Testis (tissue), 3 donors: Measurements from ENCODE around the gene NPHP4. TPM values are rescaled to one million over a fixed set of nuclear protein-coding genes. Genes with fewer than 3 reads are reported as not detected.
A peak's percentile ranks its signal among the peaks of the same experiment; 100 is the strongest.

Experiments used
- DNase-seq: peaks from one replicate; pipeline ENCODE4 v3.0.0-alpha.2; 2019
- H3K27ac ChIP-seq, 2 donors: fragments of 200-600 bp; sonication (generic); one replicate each; pipeline ENCODE4 v1.5.1; 2019
- H3K27me3 ChIP-seq: fragments of 200-600 bp; sonication (generic); one replicate; pipeline ENCODE4 v1.5.1; 2019
- H3K36me3 ChIP-seq: fragments of 200-600 bp; sonication (generic); one replicate; pipeline ENCODE4 v1.5.1; 2017; ENCODE audit warnings: low read depth; ENCODE audit errors: missing control alignments
- H3K4me1 ChIP-seq: fragments of 200-600 bp; sonication (generic); one replicate; pipeline ENCODE4 v1.5.1; 2019
- H3K4me3 ChIP-seq, 2 donors: fragments of 200-600 bp; sonication (generic); one replicate each; pipeline ENCODE4 v1.5.1; 2017 to 2019
- H3K9me3 ChIP-seq: fragments of 200-600 bp; sonication (generic); one replicate; pipeline ENCODE4 v1.5.1; 2017
- POLR2A ChIP-seq: fragments of 450-650 bp; IDR thresholded peaks from one replicate; pipeline ENCODE4 v1.6.1; 2017; ENCODE audit warnings: antibody characterized with exemption, mild to moderate bottlenecking, moderate library complexity
- WGBS, 2 donors: methylation state at CpG; one replicate each; pipeline ENCODE4 v1.1.5; 2018; 5-methylcytosine and 5-hydroxymethylcytosine counted together
- intact Hi-C: fragments of 100-400 bp; cut with DNase I; formaldehyde crosslinking; loops from one replicate; pipeline ENCODE4 v1.15.1; 2023; ENCODE audit warnings: low total_unique reads
- polyA plus RNA-seq: library from polyadenylated mRNA; stranded (reverse); fragments of 350-450 nt; fragmentation: Illumina TruSeq; extraction: RNeasy Lipid Tissue Mini Kit (QIAGEN cat#74804); gene quantifications from one replicate; pipeline ENCODE4 v1.2.3, GENCODE V29; 2014; ENCODE audit warnings: low read depth, low replicate concordance; ENCODE audit not compliant: insufficient read depth
- total RNA-seq, 2 donors: library from RNA; depleted of rRNA; stranded (reverse); fragments of >200 nt; gene quantifications; one replicate each; pipeline ENCODE4 v1.2.3, GENCODE V29; 2016
- TF ChIP-seq, protein P1 (sequence below), 3 experiments: fragments of 450-650 bp in 2 of 3; fragments of 200-600 bp in 1 of 3; sonication (generic) in 1 of 3; IDR thresholded peaks; one replicate each; pipeline ENCODE4 v1.5.1; 2016 to 2019; ENCODE audit warnings: antibody characterized with exemption in 3 of 3, mild to moderate bottlenecking in 2 of 3, moderate library complexity in 1 of 3

Gene NPHP4
- total and polyA plus RNA-seq, 3 donors from 2014 or later: 26.3 to 65.9 (median 49.4) TPM

DNA sequence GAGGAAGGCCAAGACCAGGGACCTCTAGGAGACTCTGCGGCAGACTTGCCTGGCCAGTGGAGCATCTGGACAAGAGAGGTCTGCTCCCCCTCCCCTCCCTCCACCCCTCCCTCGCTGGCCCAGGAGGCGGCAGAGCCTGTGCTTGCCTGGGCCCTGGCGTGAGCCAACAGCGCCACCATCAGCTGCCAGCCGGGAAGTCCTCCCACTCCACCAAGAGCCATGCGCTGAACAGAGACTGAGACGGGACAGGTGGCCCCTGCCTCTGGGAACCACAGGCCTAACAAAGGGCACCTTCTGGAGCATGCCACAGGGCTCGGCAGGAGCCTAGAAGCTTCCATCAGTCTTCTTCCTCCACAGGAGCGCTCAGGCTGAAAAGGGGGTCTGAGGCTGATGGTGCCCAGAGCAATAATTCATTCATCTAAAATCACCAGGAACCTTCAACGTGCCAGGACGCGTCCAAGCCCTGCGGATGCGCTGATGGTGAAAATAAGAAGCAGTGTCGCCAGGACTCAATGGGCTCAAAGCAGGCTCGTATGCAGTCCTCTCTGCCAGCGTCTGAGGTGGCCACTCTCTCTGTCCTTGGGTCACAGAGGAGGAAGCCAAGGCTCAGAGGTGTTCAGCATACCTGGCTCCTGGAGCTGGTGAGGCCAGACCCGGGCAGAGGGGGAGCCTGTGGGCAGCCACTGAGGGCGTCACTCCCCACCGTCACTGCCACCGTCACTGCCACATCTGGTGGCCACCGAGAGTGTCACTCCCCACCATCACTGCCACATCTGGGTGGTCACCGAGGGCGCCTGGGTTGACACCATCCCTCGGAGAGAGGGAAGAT, 161.2 kb downstream of the NPHP4 start:
- Histone ChIP-seq H3K36me3 (no peaks in the 10 kb centered on the region), H3K27ac (no peak overlapping the region), H3K4me3 (no peak overlapping the region), H3K4me1 (peaks cover 4% of the 10 kb centered on the region), H3K9me3 (no peaks in the 10 kb centered on the region), H3K27me3 (no peaks in the 10 kb centered on the region)
- intact Hi-C loops: no loop called here
- DNase-seq: peak; percentile 54
- TF ChIP-seq, protein P1, sequence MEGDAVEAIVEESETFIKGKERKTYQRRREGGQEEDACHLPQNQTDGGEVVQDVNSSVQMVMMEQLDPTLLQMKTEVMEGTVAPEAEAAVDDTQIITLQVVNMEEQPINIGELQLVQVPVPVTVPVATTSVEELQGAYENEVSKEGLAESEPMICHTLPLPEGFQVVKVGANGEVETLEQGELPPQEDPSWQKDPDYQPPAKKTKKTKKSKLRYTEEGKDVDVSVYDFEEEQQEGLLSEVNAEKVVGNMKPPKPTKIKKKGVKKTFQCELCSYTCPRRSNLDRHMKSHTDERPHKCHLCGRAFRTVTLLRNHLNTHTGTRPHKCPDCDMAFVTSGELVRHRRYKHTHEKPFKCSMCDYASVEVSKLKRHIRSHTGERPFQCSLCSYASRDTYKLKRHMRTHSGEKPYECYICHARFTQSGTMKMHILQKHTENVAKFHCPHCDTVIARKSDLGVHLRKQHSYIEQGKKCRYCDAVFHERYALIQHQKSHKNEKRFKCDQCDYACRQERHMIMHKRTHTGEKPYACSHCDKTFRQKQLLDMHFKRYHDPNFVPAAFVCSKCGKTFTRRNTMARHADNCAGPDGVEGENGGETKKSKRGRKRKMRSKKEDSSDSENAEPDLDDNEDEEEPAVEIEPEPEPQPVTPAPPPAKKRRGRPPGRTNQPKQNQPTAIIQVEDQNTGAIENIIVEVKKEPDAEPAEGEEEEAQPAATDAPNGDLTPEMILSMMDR (IDR thresholded peaks at IDR 0.05): peak in 2 of 3 experiments; percentile 46 to 50
- TF ChIP-seq POLR2A: no peak
- 61 to 84% methylated on average over 11 to 26 of the region's 26 CpGs for WGBS, 2 donors

DNA sequence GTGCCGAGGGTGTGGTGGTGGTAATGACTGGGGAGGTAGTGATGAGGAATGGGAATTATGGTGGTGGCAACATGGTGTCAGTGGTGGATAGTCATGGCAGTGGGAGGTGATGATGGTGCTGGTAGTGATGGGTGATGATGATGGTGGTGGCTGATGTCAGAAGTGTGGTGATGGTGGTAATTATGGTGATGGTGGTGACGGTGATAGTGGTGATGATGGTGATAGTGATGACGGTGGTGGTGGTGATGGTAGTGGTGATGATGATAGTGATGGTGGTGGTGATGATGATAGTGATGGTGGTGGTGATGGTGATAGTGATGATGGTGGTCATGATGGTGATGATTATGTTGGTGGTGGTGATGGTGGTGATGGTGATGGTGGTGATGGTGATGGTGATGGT, 162.8 kb downstream of the NPHP4 start:
- no peak overlapping the region for H3K4me3 ChIP-seq
- H3K27me3 ChIP-seq: no peaks in the 10 kb centered on the region
- intact Hi-C loops: no loop called here
- WGBS, 2 donors: 89 to 95% methylated on average over 3 of the region's 3 CpGs
- H3K27ac ChIP-seq: no peak overlapping the region
- DNase-seq: no peak
- H3K36me3 ChIP-seq: no peaks in the 10 kb centered on the region
- no peaks in the 10 kb centered on the region for H3K9me3 ChIP-seq
- no peaks in the 10 kb centered on the region for H3K4me1 ChIP-seq
- TF ChIP-seq, protein P1 (IDR thresholded peaks at IDR 0.05): no peak
- TF ChIP-seq POLR2A: no peak

DNA sequence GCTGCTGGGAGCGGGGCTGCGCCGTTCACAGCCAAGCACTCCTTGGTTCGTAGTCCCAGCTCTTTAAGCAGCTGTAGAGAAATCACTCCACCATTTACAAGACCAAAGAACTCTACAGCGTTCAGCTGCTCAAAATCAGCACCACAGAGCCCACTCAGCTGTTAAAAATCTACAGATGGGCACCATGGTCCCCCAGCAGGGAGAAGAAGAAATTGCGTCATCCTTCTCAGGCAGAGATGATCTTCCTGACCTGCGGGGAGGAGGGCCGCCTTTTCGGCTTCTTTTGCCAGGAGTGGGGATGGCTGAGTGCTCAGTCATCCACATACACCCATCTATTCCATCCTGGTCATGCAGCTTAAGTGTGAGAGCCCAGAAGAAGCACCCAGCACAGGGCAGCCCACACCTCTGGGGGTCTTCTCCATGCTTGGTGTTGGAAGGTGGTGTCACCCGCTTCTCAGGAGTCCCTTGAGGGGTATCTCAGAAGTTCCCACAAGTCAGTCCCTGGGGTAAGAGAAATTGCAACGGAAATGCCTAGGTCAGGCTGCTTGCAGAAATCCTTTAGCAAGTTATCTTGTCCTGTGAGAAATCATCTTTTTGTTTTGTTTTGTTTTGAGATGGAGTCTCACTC, 163.8 kb downstream of the NPHP4 start:
- Histone ChIP-seq H3K4me3 (no peak overlapping the region), H3K4me1 (no peaks in the 10 kb centered on the region), H3K27ac (no peak overlapping the region), H3K9me3 (no peaks in the 10 kb centered on the region), H3K36me3 (no peaks in the 10 kb centered on the region), H3K27me3 (no peaks in the 10 kb centered on the region)
- no peak for DNase-seq
- intact Hi-C loops: no loop called here
- no peak for TF ChIP-seq POLR2A
- TF ChIP-seq, protein P1 (IDR thresholded peaks at IDR 0.05): no peak
- WGBS, 2 donors: 80 to 91% methylated on average over 8 to 11 of the region's 11 CpGs

DNA sequence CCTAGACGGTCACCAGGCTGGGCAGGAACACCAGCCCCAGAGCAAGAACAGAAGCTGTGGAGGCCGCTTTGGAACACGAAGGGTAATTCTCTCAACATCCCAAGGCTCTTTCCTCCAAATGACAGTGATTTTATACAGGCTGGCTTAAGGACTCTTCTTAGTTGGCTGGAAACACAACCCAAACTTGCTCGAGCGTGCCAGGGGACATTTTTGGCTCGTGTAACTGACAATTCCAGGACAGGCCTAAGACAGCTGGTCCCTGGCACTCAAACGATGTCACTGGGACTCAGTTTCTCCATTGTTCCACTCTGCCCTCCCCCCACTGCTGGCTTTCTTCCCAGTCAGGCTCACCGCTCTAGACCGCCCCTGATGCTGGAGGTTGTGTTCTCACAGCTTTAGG, 164.7 kb downstream of the NPHP4 start:
- no peak overlapping the region for H3K4me3 ChIP-seq
- no peaks in the 10 kb centered on the region for H3K9me3 ChIP-seq
- 76 to 83% methylated on average over 9 of the region's 9 CpGs for WGBS, 2 donors
- no peak overlapping the region for H3K27ac ChIP-seq
- DNase-seq: no peak
- intact Hi-C loops: no loop called here
- H3K27me3 ChIP-seq: no peaks in the 10 kb centered on the region
- TF ChIP-seq, protein P1 (IDR thresholded peaks at IDR 0.05): no peak
- no peak for TF ChIP-seq POLR2A
- H3K36me3 ChIP-seq: no peaks in the 10 kb centered on the region
- no peaks in the 10 kb centered on the region for H3K4me1 ChIP-seq
